OCI-LY1 (cell line): ENCODE data around the gene TYW1.
"Not testable (repeated sequence)": the region's sequence is repeated elsewhere in the genome, so short reads cannot be mapped to it uniquely, and the experiment has no call there.

ENCODE experiments used
- EZH2 ChIP-seq: fragments of 200-600 bp; sonication (generic), shearing (Covaris generic); IDR thresholded peaks from 2 replicates; pipeline ENCODE4 v1.8.0; 2017; ENCODE audit warnings: borderline replicate concordance, mixed run types, mild to moderate bottlenecking, antibody characterized with exemption, low read length, moderate library complexity, mixed read lengths
- TF ChIP-seq, protein P1 (sequence below): fragments of 200-600 bp; sonication (generic), shearing (Covaris generic); IDR thresholded peaks from 2 replicates; pipeline ENCODE4 v1.5.1; 2017; ENCODE audit warnings: mild to moderate bottlenecking, antibody characterized with exemption, low read length, moderate library complexity, mixed read lengths

DNA sequence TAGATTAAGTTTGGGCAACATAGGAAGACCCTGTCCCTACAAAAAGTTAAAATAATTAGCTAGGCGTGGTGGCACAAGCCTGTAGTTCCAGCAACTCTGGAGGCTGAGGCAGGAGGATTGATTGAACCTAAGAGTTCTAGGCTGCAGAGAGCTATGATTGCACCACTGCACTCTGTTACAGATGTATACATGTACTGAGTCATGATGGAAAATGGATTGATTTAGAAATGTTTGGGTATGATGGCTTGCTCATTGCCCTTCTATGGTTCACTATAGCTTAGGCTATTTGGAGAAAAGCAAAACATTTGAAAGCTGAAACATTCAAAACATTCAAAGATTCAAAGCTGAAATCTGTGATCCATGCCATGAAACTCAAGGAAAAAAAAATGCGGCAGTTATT lies 17.6 kb upstream of the TYW1 start:
- TF ChIP-seq, protein P1, sequence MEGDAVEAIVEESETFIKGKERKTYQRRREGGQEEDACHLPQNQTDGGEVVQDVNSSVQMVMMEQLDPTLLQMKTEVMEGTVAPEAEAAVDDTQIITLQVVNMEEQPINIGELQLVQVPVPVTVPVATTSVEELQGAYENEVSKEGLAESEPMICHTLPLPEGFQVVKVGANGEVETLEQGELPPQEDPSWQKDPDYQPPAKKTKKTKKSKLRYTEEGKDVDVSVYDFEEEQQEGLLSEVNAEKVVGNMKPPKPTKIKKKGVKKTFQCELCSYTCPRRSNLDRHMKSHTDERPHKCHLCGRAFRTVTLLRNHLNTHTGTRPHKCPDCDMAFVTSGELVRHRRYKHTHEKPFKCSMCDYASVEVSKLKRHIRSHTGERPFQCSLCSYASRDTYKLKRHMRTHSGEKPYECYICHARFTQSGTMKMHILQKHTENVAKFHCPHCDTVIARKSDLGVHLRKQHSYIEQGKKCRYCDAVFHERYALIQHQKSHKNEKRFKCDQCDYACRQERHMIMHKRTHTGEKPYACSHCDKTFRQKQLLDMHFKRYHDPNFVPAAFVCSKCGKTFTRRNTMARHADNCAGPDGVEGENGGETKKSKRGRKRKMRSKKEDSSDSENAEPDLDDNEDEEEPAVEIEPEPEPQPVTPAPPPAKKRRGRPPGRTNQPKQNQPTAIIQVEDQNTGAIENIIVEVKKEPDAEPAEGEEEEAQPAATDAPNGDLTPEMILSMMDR: not testable (repeated sequence)
- TF ChIP-seq EZH2: not testable (repeated sequence)
